Neural progenitor cell (in vitro differentiated cells): Measurements from ENCODE around the gene MDM2.
"Not testable (repeated sequence)": the region's sequence is repeated elsewhere in the genome, so short reads cannot be mapped to it uniquely, and the experiment has no call there.

Source experiments
- CTCF ChIP-seq: fragments of 200-600 bp; sonication (generic); IDR thresholded peaks from 2 replicates; pipeline ENCODE4 v1.5.1; 2017; ENCODE audit warnings: antibody characterized with exemption, mild to moderate bottlenecking
- EZH2 ChIP-seq: fragments of 200-600 bp; sonication (generic); IDR thresholded peaks from 2 replicates; pipeline ENCODE4 v1.6.1; 2017; ENCODE audit warnings: antibody characterized with exemption, mild to moderate bottlenecking, moderate library complexity

- TF ChIP-seq CTCF, EZH2: not testable (repeated sequence)
Observed at GRCh38 chr12:68819481-68819880, 11.5 kb downstream of the MDM2 start.
